Stimulated activated CD4-positive, alpha-beta T cell treated with anti-CD3 and anti-CD28 coated beads, Interleukin-2, amount 100 ng/mL, for 4 hours (primary cell): ENCODE measurements around the gene NR6A1.

Experiments used
- DNase-seq: peaks from one replicate; pipeline ENCODE4 v3.0.0-alpha.2; 2020; ENCODE audit warnings: low read depth

The NR6A1 gene

DNA sequence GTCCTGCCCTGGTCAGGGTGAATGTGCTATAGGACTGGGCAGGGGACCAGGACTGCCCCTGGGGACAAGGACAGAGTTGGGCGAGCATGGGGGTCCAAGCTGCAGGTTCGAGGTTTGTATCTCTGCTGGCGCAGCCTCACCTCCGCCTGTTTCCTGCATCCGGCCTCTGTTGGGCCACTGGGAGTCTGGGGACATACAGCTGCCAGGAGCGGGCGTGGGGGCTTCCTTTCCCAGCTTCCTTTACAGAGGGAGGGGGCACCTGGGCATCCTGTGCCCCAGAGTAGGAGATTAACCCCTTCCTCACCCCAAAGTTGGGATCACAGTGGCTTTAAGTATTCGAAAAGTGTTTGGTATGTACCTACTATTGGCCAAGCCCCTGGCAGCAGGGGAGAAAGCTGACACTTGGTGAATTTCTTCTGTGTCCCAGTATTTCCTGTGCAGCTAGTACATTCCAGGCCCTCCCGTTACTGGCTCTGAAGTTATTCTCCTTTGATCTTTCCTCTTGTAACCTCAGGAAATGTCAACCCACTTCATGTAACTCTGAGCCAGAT, 24.8 kb upstream of the NR6A1 start:
- DNase-seq: no peak

DNA sequence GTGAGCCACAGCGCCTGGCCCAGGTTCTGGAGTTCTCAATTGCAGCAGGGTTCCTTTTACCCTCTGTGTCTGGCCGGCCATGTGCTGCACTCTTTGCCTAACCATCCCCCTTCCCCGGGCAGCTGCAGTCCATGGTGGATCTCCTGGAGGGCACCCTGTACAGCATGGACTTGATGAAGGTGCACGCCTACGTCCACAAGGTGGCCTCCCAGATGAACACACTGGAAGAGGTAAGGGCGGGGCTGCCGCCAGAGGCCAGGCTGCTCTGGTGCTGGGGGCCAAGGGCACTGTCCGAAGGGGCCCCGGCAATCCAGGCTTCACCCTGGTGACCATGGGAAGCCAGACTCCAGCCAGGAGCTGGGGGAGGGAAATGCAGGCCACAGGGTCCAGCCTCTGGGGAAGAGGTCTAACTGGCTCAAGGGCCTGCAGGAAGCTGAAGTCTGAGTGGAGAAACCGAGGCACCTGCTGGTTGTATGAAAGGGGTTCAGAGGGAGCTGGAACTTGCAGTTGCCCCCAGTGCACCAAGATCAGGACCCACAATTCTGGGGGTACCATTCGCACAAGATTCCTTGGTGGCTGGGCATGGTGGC, 23.9 kb upstream of the NR6A1 start:
- no peak for DNase-seq

DNA sequence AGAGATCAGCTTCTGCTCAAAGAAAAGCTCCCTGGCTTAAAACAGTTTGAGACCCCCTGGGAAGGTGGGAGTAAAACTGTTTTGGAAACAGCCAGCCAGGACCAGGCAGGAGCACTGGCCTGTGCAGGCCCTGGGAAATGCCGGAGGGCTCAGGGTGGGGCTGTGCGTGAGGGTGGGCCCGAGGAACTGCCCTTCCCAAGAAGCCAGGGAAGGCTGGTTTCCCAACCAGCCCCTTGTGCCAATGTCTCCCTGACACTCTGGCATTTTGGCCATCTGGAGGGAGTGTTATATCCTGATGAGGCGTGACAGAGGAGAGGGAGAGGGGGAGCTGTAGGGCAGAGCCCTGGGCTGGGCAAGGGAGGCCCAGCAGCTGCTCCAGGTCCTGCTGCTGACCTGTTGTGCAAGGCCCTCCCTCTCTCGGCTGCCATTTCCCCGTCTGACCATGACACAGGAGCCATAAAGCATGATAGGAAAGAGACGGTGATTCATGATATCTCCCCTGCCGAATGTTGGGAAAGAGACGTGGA, 22.0 kb upstream of the NR6A1 start:
- no peak for DNase-seq

GRCh38 chr9:124792257-124793014, 21.3 kb upstream of the NR6A1 start:
- no peak for DNase-seq

DNA sequence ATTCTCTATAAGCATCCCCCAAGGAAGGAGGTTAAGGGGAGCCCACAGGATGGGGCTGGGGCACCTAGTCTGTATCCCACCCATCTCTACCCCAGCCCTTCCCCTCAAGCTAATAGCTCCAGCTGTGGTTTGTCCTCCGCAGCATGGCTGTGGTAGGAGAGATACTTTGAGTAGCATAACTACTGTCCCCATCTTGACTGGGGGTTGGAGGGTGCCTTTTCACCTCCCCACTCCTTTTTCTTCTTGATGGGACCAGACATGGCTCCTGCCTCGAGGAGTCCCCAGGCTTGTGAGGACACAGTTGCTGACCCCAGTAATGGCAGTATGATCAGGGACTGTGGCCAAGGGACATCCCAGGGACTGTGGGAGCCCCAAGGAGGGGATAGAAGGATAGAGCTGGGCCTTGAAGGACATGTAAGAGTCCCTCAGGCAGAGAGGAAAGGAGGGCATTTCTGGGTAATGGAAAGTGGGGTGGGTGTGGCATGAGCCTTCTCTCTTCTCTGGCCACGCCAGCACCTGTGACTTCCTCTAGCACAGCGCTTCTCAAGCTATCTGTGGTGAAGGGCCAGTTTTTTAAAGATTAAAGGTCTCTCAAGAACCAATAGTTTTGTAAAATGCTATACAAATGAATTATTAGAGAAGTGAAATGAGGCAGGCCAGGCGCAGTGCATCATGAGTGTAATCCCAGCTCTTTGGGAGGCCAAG, 19.8 kb upstream of the NR6A1 start:
- DNase-seq: no peak

- DNase-seq: no peak
Observed at GRCh38 chr9:124790301-124790700, 19.2 kb upstream of the NR6A1 start.

- DNase-seq: no peak
Observed at GRCh38 chr9:124789531-124789930, 18.4 kb upstream of the NR6A1 start.

GRCh38 chr9:124788542-124789217, 17.6 kb upstream of the NR6A1 start:
- DNase-seq: no peak

GRCh38 chr9:124786881-124787573, 15.9 kb upstream of the NR6A1 start:
- no peak for DNase-seq

GRCh38 chr9:124784509-124784908, 13.4 kb upstream of the NR6A1 start:
- no peak for DNase-seq

GRCh38 chr9:124783830-124784229, 12.7 kb upstream of the NR6A1 start:
- DNase-seq: no peak

DNA sequence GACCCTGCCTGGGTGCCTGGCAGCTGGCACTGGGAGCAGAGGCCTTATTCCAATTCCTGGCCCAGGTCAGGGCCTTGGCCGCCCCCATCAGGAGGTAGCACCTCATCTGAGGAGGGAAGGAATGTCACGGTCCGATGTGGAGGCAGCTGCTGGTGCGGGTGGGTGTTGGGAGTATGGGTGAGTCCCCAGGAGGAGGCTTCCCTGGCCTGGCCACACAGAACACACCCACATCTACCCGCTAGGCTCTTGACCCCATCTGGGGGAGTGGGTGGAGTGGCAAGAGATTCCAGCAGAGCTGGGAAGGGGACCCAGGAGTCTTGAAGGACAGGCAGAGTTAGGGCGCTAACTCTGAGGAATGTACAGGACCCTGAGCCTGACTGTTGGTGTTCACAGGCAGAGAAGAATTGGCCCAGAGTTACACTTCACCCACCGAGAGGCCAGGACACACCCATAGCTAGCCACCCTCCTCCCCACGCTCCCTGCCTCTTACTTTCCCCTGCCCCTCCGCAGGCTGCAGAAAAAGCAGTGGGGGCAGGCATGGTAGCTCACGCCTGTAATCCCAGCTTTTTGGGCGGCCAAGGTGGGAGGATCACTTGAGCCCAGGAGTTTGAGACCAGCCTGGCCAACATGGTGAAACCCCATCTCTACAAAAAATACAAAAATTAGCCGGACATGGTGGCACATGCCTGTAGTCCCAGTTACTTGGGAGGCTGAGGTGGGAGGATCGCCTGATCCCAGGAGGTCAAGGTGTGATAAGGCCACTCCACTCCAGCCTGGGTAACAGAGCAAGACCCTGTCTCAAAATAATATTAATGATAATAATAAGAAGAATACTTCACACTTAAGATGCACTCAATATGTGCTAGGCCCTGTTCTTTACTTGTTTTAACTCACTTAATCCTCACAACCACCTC, 11.8 kb upstream of the NR6A1 start:
- no peak for DNase-seq

DNA sequence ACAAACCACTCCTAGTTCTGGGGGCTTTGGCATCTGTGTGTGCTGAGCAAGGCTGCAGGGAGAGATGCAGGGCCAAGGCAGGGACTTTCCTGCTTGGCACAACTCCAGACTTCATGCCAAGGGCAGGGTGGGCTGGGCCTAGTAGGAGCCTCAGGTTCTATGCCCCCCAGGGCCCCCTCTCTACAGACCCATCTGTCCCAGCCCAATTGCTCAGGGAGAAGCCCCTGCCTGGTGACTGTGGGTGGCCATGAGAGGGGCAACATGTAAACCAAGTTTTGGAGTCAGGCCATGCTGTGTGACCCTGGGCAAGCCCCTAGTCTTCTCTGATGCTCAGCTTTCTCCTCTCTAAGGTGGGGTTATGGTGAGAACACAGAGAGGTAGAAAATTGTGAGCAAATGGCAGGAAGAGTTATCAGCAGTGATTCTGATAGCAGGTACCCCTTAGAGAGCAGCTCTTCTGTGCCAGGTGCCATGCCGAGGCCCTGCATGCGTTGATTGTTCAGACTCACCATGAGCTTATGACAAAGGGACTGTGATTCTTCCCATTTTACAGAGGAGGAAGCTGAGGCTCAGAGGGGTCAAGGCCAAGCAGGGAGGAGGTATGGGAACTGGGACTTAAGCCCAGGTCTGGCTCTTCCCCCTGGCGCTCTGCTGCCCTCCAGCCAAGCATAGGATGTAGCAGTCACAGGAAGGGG, 11.0 kb upstream of the NR6A1 start:
- no peak for DNase-seq

DNA sequence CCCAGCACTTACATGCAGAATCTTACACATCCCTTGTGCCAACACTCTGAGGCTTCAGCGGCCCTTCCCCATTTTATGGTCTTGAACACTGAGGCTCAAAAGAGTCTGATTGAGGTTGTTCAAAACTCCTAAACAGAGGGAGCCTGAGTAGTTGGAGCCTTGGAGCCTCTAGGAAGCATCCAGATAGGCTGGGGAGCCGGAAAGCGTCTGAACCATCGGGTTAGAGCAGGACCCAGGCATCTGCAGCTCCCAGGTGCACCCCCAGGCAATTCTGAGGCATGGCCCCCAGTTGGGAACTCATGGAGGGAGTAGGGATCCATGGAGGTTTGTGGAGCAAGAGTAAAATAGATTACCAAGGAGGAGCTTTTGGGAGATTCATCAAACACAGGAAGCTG, 9.6 kb upstream of the NR6A1 start:
- DNase-seq: no peak

- DNase-seq: no peak
Observed at GRCh38 chr9:124780060-124780756, 9.1 kb upstream of the NR6A1 start.

GRCh38 chr9:124779368-124780059, 8.4 kb upstream of the NR6A1 start:
- DNase-seq: no peak

GRCh38 chr9:124778575-124779367, 7.7 kb upstream of the NR6A1 start:
- DNase-seq: no peak
